ENCODE results near the gene CNGA2. TPM values are rescaled to one million over a fixed set of nuclear protein-coding genes. Genes with fewer than 3 reads are reported as not detected.

The CNGA2 gene
- total and polyA plus RNA-seq, 4 donors: not detected

DNA sequence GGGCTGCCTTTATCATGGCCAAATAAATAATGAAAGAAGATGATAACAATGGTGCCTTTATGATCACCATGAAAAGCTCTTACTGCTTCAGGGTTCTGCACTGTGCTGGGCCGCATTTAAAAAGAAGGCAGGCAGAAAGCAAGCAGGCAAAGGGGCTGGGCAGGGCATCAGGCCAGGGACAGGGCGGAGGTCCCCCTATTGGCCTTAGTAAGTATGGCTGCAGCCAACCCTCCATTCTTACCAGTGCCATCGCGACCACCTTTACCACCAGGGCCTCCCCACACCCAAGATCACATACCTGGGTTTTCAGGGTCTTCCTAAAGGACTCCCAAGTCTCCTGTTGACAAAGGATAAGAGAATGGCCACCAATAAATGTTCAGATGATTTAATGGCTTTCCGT lies 38.9 kb downstream of the CNGA2 start (continued):
- TF ChIP-seq, protein P1, sequence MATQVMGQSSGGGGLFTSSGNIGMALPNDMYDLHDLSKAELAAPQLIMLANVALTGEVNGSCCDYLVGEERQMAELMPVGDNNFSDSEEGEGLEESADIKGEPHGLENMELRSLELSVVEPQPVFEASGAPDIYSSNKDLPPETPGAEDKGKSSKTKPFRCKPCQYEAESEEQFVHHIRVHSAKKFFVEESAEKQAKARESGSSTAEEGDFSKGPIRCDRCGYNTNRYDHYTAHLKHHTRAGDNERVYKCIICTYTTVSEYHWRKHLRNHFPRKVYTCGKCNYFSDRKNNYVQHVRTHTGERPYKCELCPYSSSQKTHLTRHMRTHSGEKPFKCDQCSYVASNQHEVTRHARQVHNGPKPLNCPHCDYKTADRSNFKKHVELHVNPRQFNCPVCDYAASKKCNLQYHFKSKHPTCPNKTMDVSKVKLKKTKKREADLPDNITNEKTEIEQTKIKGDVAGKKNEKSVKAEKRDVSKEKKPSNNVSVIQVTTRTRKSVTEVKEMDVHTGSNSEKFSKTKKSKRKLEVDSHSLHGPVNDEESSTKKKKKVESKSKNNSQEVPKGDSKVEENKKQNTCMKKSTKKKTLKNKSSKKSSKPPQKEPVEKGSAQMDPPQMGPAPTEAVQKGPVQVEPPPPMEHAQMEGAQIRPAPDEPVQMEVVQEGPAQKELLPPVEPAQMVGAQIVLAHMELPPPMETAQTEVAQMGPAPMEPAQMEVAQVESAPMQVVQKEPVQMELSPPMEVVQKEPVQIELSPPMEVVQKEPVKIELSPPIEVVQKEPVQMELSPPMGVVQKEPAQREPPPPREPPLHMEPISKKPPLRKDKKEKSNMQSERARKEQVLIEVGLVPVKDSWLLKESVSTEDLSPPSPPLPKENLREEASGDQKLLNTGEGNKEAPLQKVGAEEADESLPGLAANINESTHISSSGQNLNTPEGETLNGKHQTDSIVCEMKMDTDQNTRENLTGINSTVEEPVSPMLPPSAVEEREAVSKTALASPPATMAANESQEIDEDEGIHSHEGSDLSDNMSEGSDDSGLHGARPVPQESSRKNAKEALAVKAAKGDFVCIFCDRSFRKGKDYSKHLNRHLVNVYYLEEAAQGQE (IDR thresholded peaks at IDR 0.05): no peak

DNA sequence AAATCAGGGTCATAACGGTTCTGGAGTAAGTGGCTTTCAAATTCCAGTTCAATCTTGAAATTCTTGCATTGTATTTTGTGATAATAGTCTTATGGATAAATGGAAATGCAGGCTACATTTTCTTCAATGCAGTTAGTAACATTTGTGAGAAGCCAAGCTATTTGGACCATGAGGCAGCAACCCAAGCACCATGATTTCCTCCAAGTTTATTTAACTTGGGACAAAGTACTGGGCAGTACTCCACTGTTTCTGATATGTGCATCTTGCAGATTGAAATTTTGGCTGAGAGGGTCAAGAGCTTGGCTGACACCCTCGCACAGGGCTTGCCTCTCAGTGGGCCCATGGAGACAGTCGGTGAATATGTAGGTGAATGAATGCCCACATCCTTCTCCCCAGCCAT lies 39.9 kb downstream of the CNGA2 start:
- Histone ChIP-seq H3K4me3 (ENCODE audit: low read depth in 1 of 3, low read length in 3 of 3) (no peak overlapping the region), H3K9ac (ENCODE audit: low read depth in 1 of 2, low read length in 2 of 2) (no peak overlapping the region), H3K27me3 (ENCODE audit: control insufficient read depth in 4 of 4, insufficient read depth in 4 of 4, low read length in 3 of 4) (no peaks in the 10 kb centered on the region), H3K27ac (ENCODE audit: low read depth in 1 of 2, low read length in 2 of 2) (no peak overlapping the region), H3K36me3 (ENCODE audit: control insufficient read depth in 4 of 4, insufficient read depth in 3 of 4, low read depth in 1 of 4, low read length in 3 of 4) (no peaks in the 10 kb centered on the region), H3K9me3 (ENCODE audit: control insufficient read depth in 4 of 4, low read length in 3 of 4) (no peaks in the 10 kb centered on the region), H3K4me1 (ENCODE audit: control insufficient read depth in 4 of 4, insufficient read depth in 4 of 4, low read length in 3 of 4) (no peaks in the 10 kb centered on the region)
- TF ChIP-seq HNF4A (conservative IDR thresholded peaks at IDR 0.05): no peak
- DNase-seq (ENCODE audit: low spot score): no peak
- 73% methylated on average over 3 of the region's 3 CpGs for WGBS

DNA sequence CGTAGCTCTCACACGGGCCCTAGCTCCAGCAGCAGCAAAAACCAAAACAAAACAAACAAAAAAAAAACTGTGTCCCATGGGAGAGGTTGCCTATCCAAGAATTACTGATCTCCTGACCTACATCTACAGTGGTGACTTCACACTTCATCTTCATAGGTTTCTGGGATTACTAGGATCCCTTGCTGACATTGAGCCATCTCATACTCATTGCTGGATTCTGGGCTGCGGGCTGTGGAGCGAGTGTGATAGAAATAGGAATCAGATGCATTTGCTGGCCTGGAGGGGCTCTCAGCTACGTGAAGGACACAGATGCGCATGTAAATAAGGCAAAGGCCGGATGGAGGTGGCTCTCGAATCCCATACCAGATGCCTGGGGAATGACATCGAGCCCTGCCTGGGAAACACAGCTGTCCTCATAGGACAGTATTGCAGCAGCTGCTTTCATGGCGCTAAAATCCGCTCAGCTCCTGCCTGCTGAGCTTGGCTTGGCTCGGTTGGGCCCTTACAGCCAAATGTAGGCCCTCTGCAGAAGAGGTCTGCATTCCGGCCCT lies 41.7 kb downstream of the CNGA2 start:
- Histone ChIP-seq H3K4me1 (ENCODE audit: control insufficient read depth in 4 of 4, insufficient read depth in 4 of 4, low read length in 3 of 4) (no peaks in the 10 kb centered on the region), H3K4me3 (ENCODE audit: low read depth in 1 of 3, low read length in 3 of 3) (no peak overlapping the region), H3K9ac (ENCODE audit: low read depth in 1 of 2, low read length in 2 of 2) (no peak overlapping the region), H3K9me3 (ENCODE audit: control insufficient read depth in 4 of 4, low read length in 3 of 4) (no peaks in the 10 kb centered on the region), H3K27me3 (ENCODE audit: control insufficient read depth in 4 of 4, insufficient read depth in 4 of 4, low read length in 3 of 4) (no peaks in the 10 kb centered on the region), H3K36me3 (ENCODE audit: control insufficient read depth in 4 of 4, insufficient read depth in 3 of 4, low read depth in 1 of 4, low read length in 3 of 4) (no peaks in the 10 kb centered on the region), H3K27ac (ENCODE audit: low read depth in 1 of 2, low read length in 2 of 2) (no peak overlapping the region)
- TF ChIP-seq, protein P2, sequence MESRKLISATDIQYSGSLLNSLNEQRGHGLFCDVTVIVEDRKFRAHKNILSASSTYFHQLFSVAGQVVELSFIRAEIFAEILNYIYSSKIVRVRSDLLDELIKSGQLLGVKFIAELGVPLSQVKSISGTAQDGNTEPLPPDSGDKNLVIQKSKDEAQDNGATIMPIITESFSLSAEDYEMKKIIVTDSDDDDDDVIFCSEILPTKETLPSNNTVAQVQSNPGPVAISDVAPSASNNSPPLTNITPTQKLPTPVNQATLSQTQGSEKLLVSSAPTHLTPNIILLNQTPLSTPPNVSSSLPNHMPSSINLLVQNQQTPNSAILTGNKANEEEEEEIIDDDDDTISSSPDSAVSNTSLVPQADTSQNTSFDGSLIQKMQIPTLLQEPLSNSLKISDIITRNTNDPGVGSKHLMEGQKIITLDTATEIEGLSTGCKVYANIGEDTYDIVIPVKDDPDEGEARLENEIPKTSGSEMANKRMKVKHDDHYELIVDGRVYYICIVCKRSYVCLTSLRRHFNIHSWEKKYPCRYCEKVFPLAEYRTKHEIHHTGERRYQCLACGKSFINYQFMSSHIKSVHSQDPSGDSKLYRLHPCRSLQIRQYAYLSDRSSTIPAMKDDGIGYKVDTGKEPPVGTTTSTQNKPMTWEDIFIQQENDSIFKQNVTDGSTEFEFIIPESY (IDR thresholded peaks at IDR 0.05): no peak
- TF ChIP-seq HNF4A (conservative IDR thresholded peaks at IDR 0.05): no peak
- DNase-seq (ENCODE audit: low spot score): no peak
- WGBS: 83% methylated on average over 13 of the region's 13 CpGs

DNA sequence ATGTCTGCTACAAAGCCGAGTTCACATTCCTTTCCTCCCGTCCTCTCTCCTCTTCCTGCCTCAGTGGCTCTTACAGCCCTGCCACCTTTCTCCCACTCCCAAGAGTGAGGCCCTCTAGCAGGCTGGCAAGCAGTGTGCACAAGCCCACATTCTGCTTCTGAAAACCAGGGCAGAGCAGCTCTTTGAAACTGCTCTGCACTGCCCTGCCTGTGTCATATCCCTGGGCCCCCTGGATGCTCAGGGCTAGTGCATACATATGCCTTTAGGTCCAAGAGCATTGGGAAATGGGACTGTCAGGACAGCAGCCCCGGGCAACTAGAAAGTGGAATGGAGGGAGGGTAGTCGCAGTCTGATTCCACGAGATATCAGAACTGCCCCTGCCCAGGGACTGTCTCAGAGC lies 42.4 kb downstream of the CNGA2 start:
- 78% methylated on average over 5 of the region's 5 CpGs for WGBS
- H3K4me1 ChIP-seq (ENCODE audit: control insufficient read depth in 4 of 4, insufficient read depth in 4 of 4, low read length in 3 of 4): no peaks in the 10 kb centered on the region
- no peak overlapping the region for H3K27ac ChIP-seq (ENCODE audit: low read depth in 1 of 2, low read length in 2 of 2)
- H3K36me3 ChIP-seq (ENCODE audit: control insufficient read depth in 4 of 4, insufficient read depth in 3 of 4, low read depth in 1 of 4, low read length in 3 of 4): no peaks in the 10 kb centered on the region
- H3K4me3 ChIP-seq (ENCODE audit: low read depth in 1 of 3, low read length in 3 of 3): no peak overlapping the region
- H3K9ac ChIP-seq (ENCODE audit: low read depth in 1 of 2, low read length in 2 of 2): no peak overlapping the region
- H3K27me3 ChIP-seq (ENCODE audit: control insufficient read depth in 4 of 4, insufficient read depth in 4 of 4, low read length in 3 of 4): no peaks in the 10 kb centered on the region
- H3K9me3 ChIP-seq (ENCODE audit: control insufficient read depth in 4 of 4, low read length in 3 of 4): no peaks in the 10 kb centered on the region
- DNase-seq (ENCODE audit: low spot score): no peak
- TF ChIP-seq, protein P3, sequence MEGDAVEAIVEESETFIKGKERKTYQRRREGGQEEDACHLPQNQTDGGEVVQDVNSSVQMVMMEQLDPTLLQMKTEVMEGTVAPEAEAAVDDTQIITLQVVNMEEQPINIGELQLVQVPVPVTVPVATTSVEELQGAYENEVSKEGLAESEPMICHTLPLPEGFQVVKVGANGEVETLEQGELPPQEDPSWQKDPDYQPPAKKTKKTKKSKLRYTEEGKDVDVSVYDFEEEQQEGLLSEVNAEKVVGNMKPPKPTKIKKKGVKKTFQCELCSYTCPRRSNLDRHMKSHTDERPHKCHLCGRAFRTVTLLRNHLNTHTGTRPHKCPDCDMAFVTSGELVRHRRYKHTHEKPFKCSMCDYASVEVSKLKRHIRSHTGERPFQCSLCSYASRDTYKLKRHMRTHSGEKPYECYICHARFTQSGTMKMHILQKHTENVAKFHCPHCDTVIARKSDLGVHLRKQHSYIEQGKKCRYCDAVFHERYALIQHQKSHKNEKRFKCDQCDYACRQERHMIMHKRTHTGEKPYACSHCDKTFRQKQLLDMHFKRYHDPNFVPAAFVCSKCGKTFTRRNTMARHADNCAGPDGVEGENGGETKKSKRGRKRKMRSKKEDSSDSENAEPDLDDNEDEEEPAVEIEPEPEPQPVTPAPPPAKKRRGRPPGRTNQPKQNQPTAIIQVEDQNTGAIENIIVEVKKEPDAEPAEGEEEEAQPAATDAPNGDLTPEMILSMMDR (IDR thresholded peaks at IDR 0.05; ENCODE audit: low read depth, low read length, missing input control): no peak
- TF ChIP-seq YY1 (IDR thresholded peaks at IDR 0.05) (no peak), EGR1 (IDR thresholded peaks at IDR 0.05; ENCODE audit: low read depth in 2 of 2) (no peak), SP1 (IDR thresholded peaks at IDR 0.05) (no peak), RAD21 (IDR thresholded peaks at IDR 0.05) (no peak), NR2F2 (IDR thresholded peaks at IDR 0.05) (no peak), JUND (IDR thresholded peaks at IDR 0.05) (no peak), RXRA (IDR thresholded peaks at IDR 0.05) (no peak)
- TF ChIP-seq, protein P2 (IDR thresholded peaks at IDR 0.05): no peak
- TF ChIP-seq, protein P1 (IDR thresholded peaks at IDR 0.05): no peak
